ENCODE results near the gene NDST1. TPM values are rescaled to one million over a fixed set of nuclear protein-coding genes. Genes with fewer than 3 reads are reported as not detected.

The NDST1 gene
- total RNA-seq, 4 donors from 2014 or later: 94.6 to 157 (median 134) TPM

- WGBS: 90% methylated on average over 5 of the region's 11 CpGs
- H3K27ac ChIP-seq: no peak overlapping the region
- TF ChIP-seq POLR2A (IDR thresholded peaks at IDR 0.05) (no peak), CTCF (IDR thresholded peaks at IDR 0.05) (no peak), EP300 (IDR thresholded peaks at IDR 0.05) (no peak), POLR2AphosphoS5 (IDR thresholded peaks at IDR 0.05) (no peak)
- peak in 1 of 2 donors; percentile 46 for DNase-seq (ENCODE audit: low spot score in 2 of 2)
- no peak overlapping the region for H3K4me3 ChIP-seq
- peaks cover 8% of the 10 kb centered on the region for H3K27me3 ChIP-seq
- H3K36me3 ChIP-seq: no peaks in the 10 kb centered on the region
- no peaks in the 10 kb centered on the region for H3K9me3 ChIP-seq
- no peaks in the 10 kb centered on the region for H3K4me1 ChIP-seq
Observed at GRCh38 chr5:150579462-150580400, 71.8 kb downstream of the NDST1 start.

- no peak overlapping the region for H3K4me3 ChIP-seq
- peak in 1 of 2 donors; percentile 32 for DNase-seq (ENCODE audit: low spot score in 2 of 2)
- TF ChIP-seq CTCF (IDR thresholded peaks at IDR 0.05) (no peak), POLR2A (IDR thresholded peaks at IDR 0.05) (no peak), EP300 (IDR thresholded peaks at IDR 0.05) (no peak), POLR2AphosphoS5 (IDR thresholded peaks at IDR 0.05) (no peak)
- H3K4me1 ChIP-seq: no peaks in the 10 kb centered on the region
- no peaks in the 10 kb centered on the region for H3K9me3 ChIP-seq
- WGBS: 85% methylated on average over 3 of the region's 3 CpGs
- H3K27ac ChIP-seq: no peak overlapping the region
- no peaks in the 10 kb centered on the region for H3K36me3 ChIP-seq
- H3K27me3 ChIP-seq: peaks cover 8% of the 10 kb centered on the region
Observed at GRCh38 chr5:150580917-150581316, 73.0 kb downstream of the NDST1 start.

GRCh38 chr5:150582241-150583109 lies 74.5 kb downstream of the NDST1 start:
- WGBS: 69% methylated on average over 9 of the region's 19 CpGs
- no peaks in the 10 kb centered on the region for H3K36me3 ChIP-seq
- H3K27ac ChIP-seq: no peak overlapping the region
- TF ChIP-seq POLR2A (IDR thresholded peaks at IDR 0.05): no peak
- no peak for TF ChIP-seq EP300 (IDR thresholded peaks at IDR 0.05)
- no peak for TF ChIP-seq POLR2AphosphoS5 (IDR thresholded peaks at IDR 0.05)
- no peak for TF ChIP-seq CTCF (IDR thresholded peaks at IDR 0.05)
- no peaks in the 10 kb centered on the region for H3K9me3 ChIP-seq
- H3K4me1 ChIP-seq: no peaks in the 10 kb centered on the region
- H3K4me3 ChIP-seq: no peak overlapping the region
- H3K27me3 ChIP-seq: peaks cover 8% of the 10 kb centered on the region
- peak in 1 of 2 donors; percentile 44 for DNase-seq (ENCODE audit: low spot score in 2 of 2)

- no peaks in the 10 kb centered on the region for H3K36me3 ChIP-seq
- 82% methylated on average over 9 of the region's 9 CpGs for WGBS
- no peak overlapping the region for H3K27ac ChIP-seq
- no peak overlapping the region for H3K4me3 ChIP-seq
- DNase-seq (ENCODE audit: low spot score in 2 of 2): peak in 1 of 2 donors; percentile 30
- H3K9me3 ChIP-seq: no peaks in the 10 kb centered on the region
- no peak for TF ChIP-seq POLR2A (IDR thresholded peaks at IDR 0.05)
- no peaks in the 10 kb centered on the region for H3K4me1 ChIP-seq
- peaks cover 8% of the 10 kb centered on the region for H3K27me3 ChIP-seq
Observed at GRCh38 chr5:150583541-150584225, 75.8 kb downstream of the NDST1 start.

- Histone ChIP-seq H3K4me3 (no peak overlapping the region), H3K27me3 (peaks cover 8% of the 10 kb centered on the region), H3K9me3 (no peaks in the 10 kb centered on the region), H3K4me1 (peaks cover 1% of the 10 kb centered on the region), H3K27ac (no peak overlapping the region), H3K36me3 (no peaks in the 10 kb centered on the region)
- no peak for TF ChIP-seq POLR2A (IDR thresholded peaks at IDR 0.05)
- no peak for TF ChIP-seq POLR2AphosphoS5 (IDR thresholded peaks at IDR 0.05)
- no peak for TF ChIP-seq EP300 (IDR thresholded peaks at IDR 0.05)
- TF ChIP-seq CTCF (IDR thresholded peaks at IDR 0.05): no peak
- DNase-seq (ENCODE audit: low spot score in 2 of 2): peak in 1 of 2 donors; percentile 39
- WGBS: 94% methylated on average over 10 of the region's 12 CpGs
Observed at GRCh38 chr5:150584556-150585335, 76.8 kb downstream of the NDST1 start.
